Activated CD8-positive, alpha-beta memory T cell treated with anti-CD3 and anti-CD28 coated beads, Interleukin-2, amount 50 U/mL, for 1 hour (primary cell): ENCODE data around the gene ST7L.
"Not testable (repeated sequence)": the region's sequence is repeated elsewhere in the genome, so short reads cannot be mapped to it uniquely, and the experiment has no call there.

ENCODE experiments used
- DNase-seq: peaks from one replicate; pipeline ENCODE4 v3.0.0-alpha.2; 2020; ENCODE audit errors: extremely low read depth

The ST7L gene

DNA sequence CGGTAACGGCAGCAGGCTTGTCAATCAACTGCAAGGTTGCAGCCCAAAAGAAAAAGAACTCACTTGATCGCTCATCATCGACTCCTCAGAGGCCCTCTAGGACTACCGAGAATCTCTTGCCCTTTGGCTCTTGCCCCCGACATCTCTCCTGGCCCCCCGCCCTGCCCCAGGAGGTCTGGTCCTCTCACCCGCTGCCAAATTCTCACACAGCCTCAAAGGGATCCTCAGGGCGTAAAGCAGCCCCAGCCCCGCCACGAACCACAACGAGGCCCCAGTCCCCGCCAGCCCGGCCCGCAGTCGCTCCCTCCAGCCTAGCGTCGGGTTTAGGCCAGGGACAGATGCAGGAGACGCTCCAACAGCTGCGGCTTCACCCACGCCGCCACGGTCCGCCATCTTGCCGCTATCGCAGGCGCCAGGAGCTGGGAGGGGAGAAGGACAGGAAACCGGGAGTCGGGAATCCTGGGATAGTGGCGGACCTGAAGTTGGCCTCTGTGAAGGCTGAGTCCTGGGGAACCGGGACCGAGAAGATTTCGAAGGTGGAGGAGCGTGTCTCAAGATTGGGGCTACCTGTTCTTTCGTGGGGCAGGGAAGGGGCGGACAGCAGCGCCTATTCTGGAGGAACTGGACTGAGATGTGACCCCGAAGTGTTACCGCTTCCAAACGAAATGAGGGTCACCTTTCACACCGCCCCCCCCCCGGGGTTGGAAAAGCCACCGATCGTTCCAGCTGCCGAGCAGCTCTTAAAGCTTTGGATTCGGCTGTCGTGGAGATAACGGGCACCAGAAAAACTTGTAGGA is at the start of gene ST7L:
ST7L (minus strand) TSS at position 421 of the 797 bp plus-strand sequence; CDS start at position 393, 28 bp downstream.
- DNase-seq, result peak; percentile 24

DNA sequence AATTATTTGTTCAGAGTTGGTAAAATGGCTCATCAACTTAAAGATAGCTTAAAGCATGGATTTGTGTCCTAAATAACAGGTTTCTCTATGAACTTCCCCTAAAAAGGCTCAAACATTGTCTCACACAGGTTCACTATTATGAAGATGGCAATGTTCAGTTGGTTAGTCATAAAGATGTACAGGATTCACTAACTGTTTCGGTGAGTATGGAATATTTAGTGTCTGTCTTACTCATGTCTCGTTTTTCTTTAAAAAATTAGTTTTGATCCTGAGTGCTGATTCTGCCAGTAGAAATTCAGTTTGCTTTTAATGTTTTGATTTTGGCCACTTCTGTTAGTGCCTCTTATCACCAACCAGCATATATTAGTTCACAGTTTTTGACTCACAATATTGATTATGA is 48.0 kb upstream of the ST7L start:
- no peak for DNase-seq

DNA sequence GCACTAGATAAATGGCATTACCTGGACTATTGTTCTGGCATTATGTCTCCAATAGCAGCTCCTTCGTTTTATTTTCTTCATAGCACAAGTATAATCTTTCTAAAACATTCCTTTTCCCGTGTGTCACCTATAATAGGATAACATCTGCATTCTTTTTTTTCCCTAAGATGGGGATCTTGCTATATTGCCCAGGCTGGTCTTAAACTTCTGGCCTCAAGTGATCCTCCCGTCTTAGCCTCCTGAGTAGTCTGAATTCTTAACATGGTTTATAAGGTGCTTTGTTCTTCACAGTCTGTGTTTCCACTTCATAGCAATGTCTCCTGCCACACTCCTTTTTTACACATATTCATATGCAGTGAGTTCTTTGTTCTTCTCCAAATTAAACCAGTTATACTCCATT is 46.9 kb upstream of the ST7L start:
- DNase-seq, result no peak

DNA sequence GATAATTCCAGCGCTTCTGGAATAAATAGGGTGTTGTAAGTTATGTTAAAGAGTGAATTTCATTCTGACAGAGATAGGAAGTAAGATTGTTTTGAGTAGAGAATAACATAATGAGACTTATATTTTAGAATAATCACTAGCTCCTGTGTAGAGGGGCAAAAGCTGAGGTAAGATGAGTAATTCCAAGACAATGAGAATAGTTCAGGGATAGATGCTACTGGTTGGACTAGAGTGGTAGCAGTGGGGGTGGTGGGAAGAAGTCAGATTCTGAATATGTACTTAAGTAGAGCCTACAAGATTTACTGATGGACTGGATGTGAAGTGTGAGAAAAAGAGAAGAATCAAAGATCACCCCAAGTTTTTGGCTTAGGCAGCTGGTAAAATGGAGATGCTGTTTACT is 32.3 kb upstream of the ST7L start:
- no peak for DNase-seq

- no peak for DNase-seq
Measured at GRCh38 chr1:112646225-112646624, 27.3 kb upstream of the ST7L start.

GRCh38 chr1:112643080-112643479 is 24.1 kb upstream of the ST7L start:
- no peak for DNase-seq

- DNase-seq, result not testable (repeated sequence)
Measured at GRCh38 chr1:112640437-112640836, 21.5 kb upstream of the ST7L start.

- DNase-seq, result no peak
Measured at GRCh38 chr1:112638110-112638428, 19.1 kb upstream of the ST7L start.

DNA sequence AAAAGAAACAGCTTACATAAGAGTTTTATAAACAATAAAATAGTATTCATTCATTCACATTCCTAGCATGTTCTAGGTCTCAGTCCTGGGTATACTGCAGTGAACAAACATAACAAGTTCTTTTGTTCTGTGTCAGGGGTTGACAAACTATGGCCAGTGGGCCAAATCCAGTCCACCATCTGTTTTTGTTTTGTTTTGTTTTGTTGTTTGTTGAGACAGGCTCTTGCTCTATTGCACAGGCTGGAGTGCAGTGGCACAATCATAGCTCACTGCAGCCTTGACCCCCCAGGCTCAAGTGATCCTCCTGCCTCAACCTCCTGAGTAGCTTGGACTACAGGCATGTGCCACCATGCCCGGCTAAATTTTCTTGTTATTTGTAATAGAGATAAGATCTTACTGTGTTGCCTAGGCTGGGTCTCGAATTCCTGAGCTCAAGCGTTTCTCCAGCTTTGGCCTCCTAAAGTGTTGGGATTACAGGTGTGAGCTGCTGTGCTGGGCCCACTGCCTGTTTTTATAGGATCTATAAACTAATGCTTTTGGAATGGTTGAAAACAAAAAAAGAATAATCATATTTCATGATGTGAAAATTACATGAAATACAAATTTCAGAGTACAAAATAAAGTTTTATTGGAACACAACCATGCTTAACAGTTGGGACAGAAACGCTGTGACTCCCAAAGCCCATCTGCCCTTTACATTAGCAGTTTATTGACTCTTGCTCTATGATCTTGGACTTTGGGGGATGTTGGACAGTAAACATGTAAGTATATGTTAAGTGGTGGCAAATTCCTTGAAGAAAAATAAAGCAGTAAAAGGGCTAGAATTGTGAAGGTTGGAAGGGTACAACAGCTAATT is 18.5 kb upstream of the ST7L start:
- no peak for DNase-seq

DNA sequence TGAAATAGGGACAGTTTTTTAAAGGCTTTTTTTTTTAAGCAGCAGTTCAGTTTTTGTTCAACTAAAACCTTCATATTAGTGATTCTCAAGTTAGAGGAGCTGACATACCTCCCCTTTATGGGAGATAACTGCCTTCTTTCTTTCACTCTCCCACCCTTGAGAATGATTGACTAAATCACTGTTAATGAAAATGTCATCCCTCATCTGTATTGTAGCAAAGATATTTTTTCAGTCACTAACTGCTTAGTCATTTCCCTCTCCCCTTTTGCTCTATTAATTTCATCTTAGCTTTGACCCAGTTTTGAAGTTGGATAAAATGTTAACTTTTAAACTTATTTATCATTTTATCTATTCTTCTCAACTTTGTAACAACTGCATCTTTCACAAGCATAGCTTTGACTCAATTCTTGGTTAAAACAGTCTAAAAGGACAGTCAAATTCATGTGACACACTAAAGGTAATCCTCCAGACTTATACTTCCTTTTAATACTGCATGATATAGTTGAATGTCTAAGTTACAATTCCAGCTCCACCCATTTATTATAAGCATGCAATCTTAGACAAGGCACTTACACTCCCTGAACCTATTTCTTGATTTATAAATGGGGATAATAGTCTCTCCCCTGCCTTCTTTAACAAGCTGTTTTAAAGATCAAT is 17.8 kb upstream of the ST7L start:
- no peak for DNase-seq

DNA sequence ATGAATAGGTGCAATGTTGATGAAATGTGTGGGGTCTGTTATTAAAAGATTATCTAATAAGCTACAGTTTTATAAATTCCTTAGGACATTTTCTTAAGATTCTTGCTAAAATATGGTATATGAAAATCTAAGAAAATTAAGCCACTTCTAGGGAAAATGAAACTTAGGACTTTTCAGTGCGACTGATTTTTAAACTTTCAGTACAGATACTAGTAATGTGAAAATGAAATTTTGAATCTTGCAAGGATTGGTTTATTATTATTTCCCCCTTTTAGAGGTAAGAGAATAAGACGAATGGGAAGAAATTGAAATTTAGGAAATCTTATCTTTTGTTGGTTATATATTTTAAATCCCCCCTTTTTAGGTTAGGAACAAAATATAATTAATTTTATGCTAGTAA is 17.1 kb upstream of the ST7L start:
- DNase-seq, result no peak

GRCh38 chr1:112634367-112634766 is 15.4 kb upstream of the ST7L start:
- no peak for DNase-seq

DNA sequence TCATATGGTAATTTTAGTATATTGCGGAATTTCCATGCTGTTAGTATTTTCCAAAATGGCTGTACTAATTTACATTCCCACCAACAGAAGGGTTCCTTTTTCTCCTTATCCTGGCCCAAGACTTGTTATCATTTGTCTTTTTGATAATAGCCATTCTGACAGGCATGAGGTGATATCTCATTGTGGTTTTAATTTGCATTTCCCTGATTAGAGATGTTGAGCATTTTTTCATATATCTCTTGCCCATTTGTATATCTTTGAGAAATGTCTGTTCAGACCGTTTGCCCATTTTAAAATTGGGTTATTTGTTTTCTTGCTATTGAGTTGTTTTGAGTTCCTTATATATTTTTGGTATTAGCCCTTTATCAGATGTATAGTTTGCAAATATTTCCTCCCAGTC is 14.7 kb upstream of the ST7L start:
- no peak for DNase-seq

DNA sequence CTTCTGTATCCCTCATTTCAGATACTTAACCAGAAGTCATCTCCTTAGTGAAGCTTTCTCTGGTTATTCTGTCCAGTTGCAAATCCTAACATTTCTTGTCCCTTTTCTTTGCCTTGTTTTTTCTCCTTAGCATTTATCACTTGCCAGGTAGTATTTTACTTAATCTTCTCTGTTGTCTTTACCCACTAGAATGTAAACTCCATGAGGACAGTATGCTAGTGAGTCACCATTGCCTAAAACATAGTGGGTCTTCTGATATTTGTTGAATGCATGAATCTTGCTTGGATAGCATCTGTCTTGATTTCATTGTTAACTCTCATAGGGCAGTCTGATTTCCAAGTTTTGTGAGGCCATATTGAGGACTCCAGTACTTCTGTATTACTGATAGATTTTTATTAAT is 10.3 kb upstream of the ST7L start:
- no peak for DNase-seq

DNA sequence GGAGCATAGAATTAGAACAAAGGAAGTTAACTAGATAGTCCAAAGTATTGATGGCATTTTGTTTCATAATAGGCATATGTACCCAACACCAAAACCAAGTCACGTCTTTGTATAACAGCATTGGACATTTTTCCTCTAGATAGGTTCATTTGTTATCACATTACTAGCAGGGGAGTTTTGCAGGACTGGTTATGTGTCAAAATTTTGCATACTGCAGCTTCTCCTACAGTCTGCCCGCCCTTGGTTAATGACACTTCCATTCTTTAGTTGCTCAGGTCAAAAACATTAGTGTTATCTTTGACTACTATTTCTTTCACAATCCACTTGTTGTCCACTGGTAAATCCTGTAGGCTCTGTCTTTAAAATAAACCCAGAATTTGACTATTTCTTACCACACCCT is 9.6 kb upstream of the ST7L start:
- DNase-seq, result no peak

GRCh38 chr1:112626887-112627286 is 7.9 kb upstream of the ST7L start:
- DNase-seq, result no peak

GRCh38 chr1:112626193-112626592 is 7.3 kb upstream of the ST7L start:
- DNase-seq, result no peak

- no peak for DNase-seq
Measured at GRCh38 chr1:112625696-112626095, 6.8 kb upstream of the ST7L start.

DNA sequence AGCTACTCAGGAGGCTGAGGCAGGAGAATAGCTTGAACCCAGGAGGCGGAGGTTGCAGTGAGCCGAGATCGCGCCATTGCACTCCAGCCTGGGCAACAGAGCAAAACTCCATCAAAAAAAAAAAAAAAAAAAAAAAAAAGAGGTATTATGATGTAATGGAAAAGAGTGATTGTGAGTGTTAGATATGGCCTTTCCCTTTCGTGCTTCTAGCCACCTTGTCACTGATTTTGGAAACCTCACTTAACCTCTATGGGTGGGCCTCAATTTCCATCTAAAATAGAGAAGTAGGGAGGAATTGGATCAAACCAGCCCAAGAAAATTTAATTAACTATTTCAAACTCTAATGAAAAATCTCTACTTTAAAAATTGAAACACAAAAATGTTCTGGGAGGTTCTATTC is 5.6 kb upstream of the ST7L start:
- DNase-seq, result not testable (repeated sequence)

DNA sequence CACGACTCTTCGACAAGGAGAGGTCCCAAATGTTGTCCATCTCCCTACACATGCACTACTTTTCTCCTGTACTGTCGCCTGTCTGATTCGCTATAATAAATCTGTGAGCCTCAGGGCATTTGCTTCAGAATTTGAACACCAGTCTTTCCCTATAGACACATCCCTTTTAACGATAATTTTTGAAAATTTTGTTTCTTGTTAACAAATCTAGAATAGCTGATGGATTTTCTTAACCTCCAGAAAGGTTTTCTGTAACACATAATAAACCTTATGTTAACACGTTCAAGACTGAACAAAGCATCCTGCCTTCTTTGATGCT is 1.4 kb upstream of the ST7L start:
- DNase-seq, result no peak

GRCh38 chr1:112619518-112620376 is 806 bp upstream of the ST7L start, which contains the start of gene CAPZA1:
TSS of gene CAPZA1 (plus strand) at chr1:112619832. CDS start at chr1:112619845, 13 bp downstream.
- peak; percentile 81 for DNase-seq
